GM20431 (cell line): ENCODE results near the gene BORCS8.
"Not testable (repeated sequence)": the region's sequence is repeated elsewhere in the genome, so short reads cannot be mapped to it uniquely, and the experiment has no call there.

Source experiments
- in situ Hi-C: fragments of 300-500 bp; cut with MseI, MboI; formaldehyde crosslinking; loops from one replicate; pipeline ENCODE4 v1.15.0; 2020; ENCODE audit warnings: low sequenced_read_pairs; ENCODE audit not compliant: unreplicated experiment

Gene BORCS8

DNA sequence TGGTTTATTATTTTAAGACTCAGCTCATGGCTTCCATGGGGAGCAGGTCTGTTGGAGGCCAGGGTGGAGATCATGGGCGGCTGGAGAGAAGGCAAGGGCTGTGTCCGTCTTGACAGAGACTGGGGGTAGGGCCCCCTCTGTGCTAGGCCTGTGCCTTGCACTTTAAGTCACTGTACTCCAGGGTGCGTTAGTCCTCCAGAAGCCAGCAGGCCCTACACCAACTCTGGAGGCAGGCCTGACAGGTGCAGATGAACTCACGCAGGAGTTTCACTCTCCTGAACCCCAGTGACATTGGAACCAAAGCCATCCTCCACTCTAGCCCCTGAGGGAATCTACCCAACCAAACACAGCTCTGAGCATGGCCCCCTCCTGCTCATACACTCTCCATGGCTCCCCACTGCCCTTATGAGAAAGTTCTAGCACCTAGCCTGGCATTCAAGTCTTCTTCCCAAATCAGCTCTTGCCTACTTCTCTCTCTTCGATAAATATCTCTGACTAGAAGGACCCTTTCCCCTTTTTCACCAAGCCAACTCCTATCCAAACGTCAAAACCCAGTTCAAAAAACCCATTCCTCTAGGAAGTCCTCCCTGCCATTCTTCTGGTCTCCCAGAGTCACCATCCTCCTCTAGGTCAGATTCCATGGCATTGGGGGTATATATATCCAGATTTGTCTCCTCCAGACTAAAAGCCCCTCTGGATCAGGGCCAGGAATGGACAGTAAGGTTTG, 37.0 kb downstream of the BORCS8 start:
- in situ Hi-C loops, result no loop called here

DNA sequence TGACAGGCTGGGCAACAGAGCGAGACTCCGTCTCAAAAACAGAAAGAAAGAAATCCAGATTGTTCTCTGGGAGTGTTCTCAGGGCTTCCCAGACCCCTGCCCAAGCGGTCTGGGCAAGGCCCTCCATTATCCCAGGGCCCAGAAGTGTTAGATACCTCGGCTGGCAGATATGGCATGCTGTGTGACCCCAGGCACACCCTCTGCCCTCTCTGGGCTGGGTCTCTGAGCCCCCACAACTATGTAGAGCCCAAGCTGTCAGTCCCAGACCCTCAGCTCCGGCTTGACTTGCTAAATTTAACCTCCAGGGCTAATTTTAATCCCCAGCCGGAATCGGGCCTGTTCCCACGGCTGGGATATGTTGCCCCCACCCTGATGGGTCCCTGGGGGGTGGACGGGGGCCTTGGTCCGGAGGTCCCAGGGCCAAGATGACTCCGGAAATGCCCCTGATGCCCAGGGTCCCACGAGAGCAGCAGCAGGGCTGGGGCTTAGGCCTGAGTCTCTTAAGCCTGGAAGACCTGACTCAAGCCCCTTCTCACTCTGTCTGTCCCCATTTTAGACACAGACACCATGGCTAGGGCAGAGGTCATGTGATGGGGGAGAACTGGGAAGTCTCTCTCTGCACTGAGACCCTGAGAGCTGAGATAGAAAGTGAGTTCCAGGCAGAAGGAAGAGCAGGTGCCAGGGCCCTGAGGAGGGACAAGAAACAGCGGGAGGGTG, 39.1 kb downstream of the BORCS8 start:
- in situ Hi-C loops, result no loop called here

DNA sequence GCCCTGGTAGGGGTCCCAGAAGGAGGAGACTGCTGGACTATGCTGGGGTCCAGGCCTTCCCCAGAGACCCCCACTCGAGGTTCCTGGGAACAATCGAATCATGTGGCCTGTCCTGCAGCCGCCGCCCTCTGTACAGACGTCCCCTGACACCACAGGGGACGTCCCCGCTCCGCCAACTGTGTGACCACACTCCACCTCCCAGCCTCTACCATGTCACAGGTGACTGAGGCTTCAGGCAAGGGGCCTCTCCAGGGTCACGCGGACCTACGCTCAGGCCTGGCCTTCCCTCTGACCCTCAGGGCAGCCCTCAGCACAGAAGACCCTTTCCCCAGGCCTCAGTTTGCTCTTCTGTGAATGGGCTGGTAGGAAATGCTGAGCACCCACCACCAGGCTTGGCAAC, 40.5 kb downstream of the BORCS8 start:
- in situ Hi-C loops, result no loop called here

DNA sequence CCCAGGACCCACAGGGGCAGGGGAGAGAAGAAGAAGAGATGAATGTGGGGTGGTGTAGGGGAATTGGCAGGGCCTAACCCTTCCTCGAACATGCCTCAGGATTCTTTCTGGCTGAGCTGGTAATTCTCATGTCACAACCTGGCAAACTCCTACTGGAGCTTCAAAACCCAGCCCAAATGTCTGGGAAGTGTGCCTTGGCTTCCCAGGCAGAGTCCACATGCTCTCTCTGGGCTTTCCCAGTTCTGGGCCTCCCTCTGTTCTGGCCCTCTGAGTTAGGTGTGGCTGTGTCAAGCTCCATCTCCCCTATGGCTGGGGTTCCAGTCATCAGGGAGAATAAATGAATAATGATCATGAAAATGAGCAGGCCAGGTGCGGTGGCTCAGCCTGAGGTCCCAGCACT, 42.5 kb downstream of the BORCS8 start:
- in situ Hi-C loops, result no loop called here

GRCh38 chr19:19148504-19148903, 43.4 kb downstream of the BORCS8 start:
- in situ Hi-C loops, result not testable (repeated sequence)

DNA sequence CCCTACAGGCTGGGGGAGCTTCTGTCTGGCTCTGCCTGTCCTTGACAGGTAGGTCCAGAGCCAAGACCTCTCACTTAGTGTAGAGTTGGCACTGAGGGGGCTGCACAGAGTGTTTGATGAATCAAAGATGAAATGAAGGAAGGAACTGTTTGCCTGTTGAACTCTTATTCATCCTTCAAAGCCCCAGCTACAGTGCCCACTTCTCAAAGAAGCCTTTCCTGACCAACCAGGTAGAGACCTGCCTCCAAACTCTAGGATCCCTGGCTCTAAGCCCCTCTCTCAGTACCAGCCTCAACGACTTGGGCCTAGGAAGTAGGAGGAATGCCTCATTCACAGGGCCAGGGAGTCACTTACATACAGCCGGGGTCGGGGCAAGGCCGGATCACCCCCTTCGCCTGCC, 44.6 kb downstream of the BORCS8 start:
- in situ Hi-C loops, result no loop called here

- in situ Hi-C loops, result no loop called here
Measured at GRCh38 chr19:19146865-19147264, 45.1 kb downstream of the BORCS8 start.

- in situ Hi-C loops, result no loop called here
Measured at GRCh38 chr19:19145684-19146608, 46.0 kb downstream of the BORCS8 start.

DNA sequence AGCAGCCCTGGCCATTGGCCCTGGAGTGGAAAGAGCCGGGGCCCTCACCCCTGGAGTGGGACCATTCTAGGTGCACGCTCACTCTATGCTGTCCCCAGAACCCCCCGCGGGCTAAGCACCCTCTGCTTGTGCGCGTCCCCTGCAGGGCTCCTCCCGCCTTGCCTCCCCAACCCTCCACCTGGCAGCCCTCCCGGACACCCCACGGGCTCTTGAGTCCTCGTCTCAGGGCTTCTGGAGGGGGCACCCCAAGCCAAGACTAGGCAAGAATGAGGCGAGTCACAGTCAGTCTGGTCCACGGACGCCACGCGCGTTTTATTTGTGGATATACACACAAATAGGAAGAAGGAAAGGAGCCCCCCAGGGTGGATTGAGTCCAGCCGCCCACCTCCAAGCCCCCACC, 46.7 kb downstream of the BORCS8 start:
- in situ Hi-C loops, result no loop called here

- in situ Hi-C loops, result no loop called here
Measured at GRCh38 chr19:19142347-19142746, 49.6 kb downstream of the BORCS8 start.

DNA sequence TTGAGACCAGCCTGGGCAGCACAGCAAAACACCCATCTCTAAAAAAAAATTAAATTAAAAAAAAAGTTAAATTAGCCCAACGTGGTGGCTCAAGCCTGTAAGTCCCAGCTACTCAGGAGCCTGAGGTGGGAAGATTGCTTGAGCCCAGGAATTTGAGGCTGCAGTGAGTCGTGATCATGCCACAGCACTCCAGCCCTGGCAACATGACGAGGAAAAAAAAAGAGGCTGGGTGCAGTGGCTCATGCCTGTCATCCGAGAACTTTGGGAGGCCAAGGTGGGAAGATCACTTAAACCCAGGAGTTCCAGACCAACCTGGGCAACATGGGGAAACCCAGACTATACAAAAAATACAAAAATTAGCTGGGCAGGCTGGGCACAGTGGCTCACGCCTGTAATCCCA, 51.5 kb downstream of the BORCS8 start:
- in situ Hi-C loops, result no loop called here

DNA sequence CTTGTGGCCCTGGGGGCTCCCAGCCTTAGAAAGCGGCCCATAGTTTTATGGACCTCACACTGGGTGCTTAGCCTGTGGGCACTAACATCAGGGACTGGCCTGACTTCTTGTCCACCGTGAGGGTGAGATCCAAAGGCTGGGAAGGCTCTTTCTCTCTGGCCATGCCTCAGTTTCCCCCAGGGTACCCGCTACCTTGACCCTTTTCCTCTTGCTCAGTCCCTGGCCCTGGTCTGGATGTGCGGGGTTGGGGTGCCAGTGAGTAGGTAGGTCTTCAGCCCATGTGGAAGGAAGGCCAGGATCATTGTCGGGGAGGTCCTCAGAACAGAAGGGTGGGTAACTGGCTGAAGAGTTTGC, 52.1 kb downstream of the BORCS8 start:
- in situ Hi-C loops, result no loop called here

DNA sequence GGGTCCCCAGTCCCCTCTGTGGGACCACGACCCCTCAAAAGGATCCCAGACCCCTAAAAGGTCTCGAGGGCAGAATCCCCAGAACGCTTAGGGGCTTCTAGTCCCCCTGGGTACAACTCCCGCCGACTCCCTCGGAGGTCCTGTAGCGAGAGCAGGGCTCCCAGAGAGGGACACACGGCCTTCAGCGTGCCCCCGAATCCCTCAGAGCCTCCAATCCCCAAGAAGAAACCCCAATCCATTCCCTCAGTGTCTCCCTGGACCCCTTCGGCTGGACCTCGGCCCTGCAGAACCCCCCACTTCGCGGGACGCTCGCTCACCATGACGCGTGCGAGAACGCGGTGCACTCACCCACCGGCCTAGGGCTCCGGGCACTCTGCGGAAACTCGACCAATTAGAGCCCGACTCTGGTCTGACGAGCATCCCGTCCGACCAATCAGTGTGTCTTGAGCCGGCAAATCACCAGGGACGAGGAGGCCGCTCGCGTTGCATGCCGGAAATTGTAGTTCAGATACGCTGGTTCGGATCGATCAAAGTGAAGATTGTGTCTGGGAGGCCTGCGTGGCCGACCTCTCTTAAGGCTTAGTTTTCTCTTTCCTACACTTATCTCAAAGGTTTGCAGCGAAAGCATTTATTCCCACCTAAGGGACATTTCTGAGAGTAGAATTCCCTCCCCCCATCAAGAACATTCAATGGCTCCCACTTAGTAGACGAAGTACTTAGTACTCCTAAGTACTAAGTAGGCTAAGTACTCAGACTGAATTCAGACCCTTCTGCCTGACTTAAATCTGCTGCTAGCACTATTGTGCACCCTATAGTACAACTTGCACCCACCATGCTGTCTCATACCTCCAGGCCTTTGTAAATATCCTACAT, 53.6 kb downstream of the BORCS8 start, which contains the start of gene TMEM161A:
TMEM161A (minus strand) TSS at position 370 of the 873 bp plus-strand sequence; CDS start at position 320, 50 bp downstream.
- in situ Hi-C loops, result no loop called here

- in situ Hi-C loops, result no loop called here
Measured at GRCh38 chr19:19137556-19138108, 54.3 kb downstream of the BORCS8 start.

DNA sequence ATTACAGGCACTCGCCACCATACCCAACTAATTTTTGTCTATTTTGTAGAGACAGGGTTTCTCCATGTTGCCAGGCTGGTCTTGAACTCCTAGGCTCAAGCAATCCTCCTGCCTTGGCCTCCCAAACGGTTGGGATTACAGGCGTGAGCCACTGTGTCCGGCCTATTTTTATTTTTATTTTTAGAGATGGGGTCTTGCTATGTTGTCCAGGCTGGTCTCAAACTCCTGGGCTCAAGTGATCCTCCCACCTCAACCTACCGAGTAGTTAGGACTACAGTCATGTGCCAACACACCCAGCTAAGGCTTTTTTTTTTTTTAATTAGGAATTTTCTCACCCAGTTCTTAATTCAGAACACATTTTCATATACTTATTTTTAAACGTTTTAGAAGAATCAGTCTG, 56.2 kb downstream of the BORCS8 start:
- in situ Hi-C loops, result not testable (repeated sequence)

DNA sequence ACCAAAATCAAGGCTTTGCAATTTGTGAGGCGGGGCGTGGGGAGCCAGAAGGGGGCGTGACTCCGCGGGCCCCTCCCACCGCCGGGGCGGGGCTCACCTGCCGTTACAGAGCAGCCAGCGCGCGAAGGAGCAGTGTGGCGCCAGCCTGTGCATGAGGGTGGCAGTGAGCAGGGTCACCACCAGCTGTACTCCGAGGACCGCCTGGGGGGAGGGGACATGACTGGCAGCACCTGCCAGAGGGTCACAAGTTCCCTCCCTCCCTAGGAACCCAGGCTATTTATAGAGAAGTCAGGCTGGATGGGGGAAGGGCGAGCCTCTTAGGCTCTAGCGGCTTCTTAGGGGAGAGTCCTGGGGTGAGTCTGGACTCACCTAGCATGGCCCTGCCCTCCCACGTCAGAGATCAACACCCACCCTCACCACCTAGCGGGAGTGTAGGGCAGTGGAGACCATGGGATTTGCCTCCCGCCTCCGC, 57.2 kb downstream of the BORCS8 start:
- in situ Hi-C loops, result no loop called here

DNA sequence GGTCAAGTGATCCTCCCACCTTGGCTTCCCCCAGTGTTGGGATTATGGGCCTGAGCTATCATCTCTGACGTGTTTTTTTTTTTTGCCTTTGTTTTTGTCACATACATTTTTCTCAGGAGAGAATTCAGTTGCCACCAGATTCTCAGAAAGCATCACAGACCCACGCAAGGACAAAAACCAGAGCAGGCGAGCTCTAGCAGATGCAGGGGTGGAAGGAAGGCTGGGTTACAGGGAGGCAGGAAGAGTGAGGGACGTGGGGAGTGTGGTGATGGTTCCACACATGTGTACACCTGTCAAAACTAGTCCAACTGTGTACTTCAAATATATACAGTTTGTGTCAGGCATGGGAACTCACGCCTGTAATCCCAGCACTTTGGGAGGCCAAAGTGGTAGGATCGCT, 58.0 kb downstream of the BORCS8 start:
- in situ Hi-C loops, result no loop called here

DNA sequence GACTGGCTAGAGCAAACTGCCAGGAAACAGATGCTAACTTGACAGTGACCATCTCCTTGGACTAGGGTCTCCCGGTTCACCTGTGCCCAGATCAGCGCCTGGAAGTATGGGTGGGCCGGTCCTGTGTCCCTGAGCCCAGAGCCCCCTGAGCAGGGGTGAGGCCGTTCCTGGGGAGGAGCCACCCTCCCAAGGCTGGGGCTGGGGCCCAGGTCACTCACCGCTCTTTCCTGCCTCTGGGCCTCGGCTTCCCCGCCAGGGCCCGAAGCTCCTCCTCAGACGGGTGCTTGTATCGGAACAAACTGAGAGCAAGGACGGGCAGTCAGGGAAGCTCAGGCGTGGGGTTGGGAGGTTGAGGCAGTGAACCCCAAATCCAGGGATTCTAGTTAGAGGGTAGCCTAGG, 59.0 kb downstream of the BORCS8 start:
- in situ Hi-C loops, result no loop called here

DNA sequence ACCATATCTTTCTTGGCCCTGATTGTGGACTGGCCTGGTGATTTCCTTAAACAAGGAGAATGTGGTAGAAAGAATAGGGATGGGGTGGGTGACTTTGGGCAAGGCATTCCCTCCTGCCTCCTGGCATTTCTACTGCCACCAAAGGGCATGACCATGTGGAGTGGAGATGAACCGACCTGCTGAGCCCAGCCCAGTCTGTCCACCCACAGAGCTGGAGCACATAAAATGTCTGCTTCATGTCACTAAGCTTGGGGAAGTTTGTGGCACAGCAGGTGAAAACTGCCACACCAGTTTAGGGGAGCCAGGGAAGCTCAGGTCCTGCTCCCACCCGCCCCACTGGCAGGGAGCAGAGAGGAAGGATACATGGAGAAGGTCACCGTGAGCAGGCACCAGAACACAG, 60.0 kb downstream of the BORCS8 start:
- in situ Hi-C loops, result no loop called here
